GM19455 (cell line): ENCODE measurements around the gene RPTOR.

Experiments
- ATAC-seq: cut with Tn5 transposase; IDR thresholded peaks from one replicate; pipeline ENCODE4 v1.9.1; 2021; ENCODE audit not compliant: unreplicated experiment

Gene RPTOR

GRCh38 chr17:80779961-80780380, 235.3 kb downstream of the RPTOR start:
- ATAC-seq = no peak

- no peak for ATAC-seq
Measured at GRCh38 chr17:80780381-80781198, 236.0 kb downstream of the RPTOR start.

GRCh38 chr17:80781211-80781610, 236.6 kb downstream of the RPTOR start:
- ATAC-seq = no peak

- ATAC-seq = no peak
Measured at GRCh38 chr17:80781807-80782277, 237.2 kb downstream of the RPTOR start.

GRCh38 chr17:80782536-80783427, 238.1 kb downstream of the RPTOR start:
- ATAC-seq = no peak

- no peak for ATAC-seq
Measured at GRCh38 chr17:80783486-80783885, 238.8 kb downstream of the RPTOR start.

- ATAC-seq = no peak
Measured at GRCh38 chr17:80783971-80784370, 239.3 kb downstream of the RPTOR start.

- ATAC-seq = no peak
Measured at GRCh38 chr17:80785477-80786178, 241.0 kb downstream of the RPTOR start.

GRCh38 chr17:80786470-80786869, 241.8 kb downstream of the RPTOR start:
- no peak for ATAC-seq

GRCh38 chr17:80786887-80787286, 242.2 kb downstream of the RPTOR start:
- ATAC-seq = no peak

- no peak for ATAC-seq
Measured at GRCh38 chr17:80787881-80788280, 243.2 kb downstream of the RPTOR start.

- ATAC-seq = no peak
Measured at GRCh38 chr17:80789356-80789902, 244.8 kb downstream of the RPTOR start.

- peak; percentile 73 for ATAC-seq
Measured at GRCh38 chr17:80790021-80790765, 245.6 kb downstream of the RPTOR start.

- ATAC-seq = no peak
Measured at GRCh38 chr17:80790981-80791742, 246.5 kb downstream of the RPTOR start.

GRCh38 chr17:80791758-80792284, 247.2 kb downstream of the RPTOR start:
- no peak for ATAC-seq

GRCh38 chr17:80792373-80792781, 247.7 kb downstream of the RPTOR start:
- no peak for ATAC-seq

GRCh38 chr17:80793421-80793820, 248.8 kb downstream of the RPTOR start:
- no peak for ATAC-seq

GRCh38 chr17:80793851-80794267, 249.2 kb downstream of the RPTOR start:
- ATAC-seq = no peak
